Activated naive CD8-positive, alpha-beta T cell treated with anti-CD3 and anti-CD28 coated beads, Interleukin-2, amount 10 ng/mL, durations not matched to agents 7 days and 5 days (primary cell): Measurements from ENCODE around the gene RFLNA. TPM values are rescaled to one million over a fixed set of nuclear protein-coding genes. Genes with fewer than 3 reads are reported as not detected.

ENCODE experiments used
- ATAC-seq: fragments of 150-1000 bp; cut with Tn5 transposase; one replicate; pipeline ENCODE4 v1.10.0; 2021; ENCODE audit warnings: low read depth, moderate library complexity
- POLR2A ChIA-PET: fragments of 350-600 bp; sonication (Branson Sonifier 250); formaldehyde crosslinking; loops from one replicate; lab custom pipeline; 2021; ENCODE audit warnings: antibody characterized with exemption; lab: Charles Lee
- DNase-seq: peaks from one replicate; pipeline ENCODE4 v3.0.0; 2021
- H3K27ac Mint-ChIP-seq: one replicate; pipeline ENCODE4 v1.8.0; 2022; ENCODE audit warnings: mild to moderate bottlenecking, mixed read lengths
- H3K27me3 Mint-ChIP-seq: one replicate; pipeline ENCODE4 v1.8.0; 2022; ENCODE audit warnings: mild to moderate bottlenecking, moderate library complexity, mixed read lengths
- H3K36me3 Mint-ChIP-seq: one replicate; pipeline ENCODE4 v1.8.0; 2021; ENCODE audit warnings: mild to moderate bottlenecking, mixed read lengths
- H3K4me1 Mint-ChIP-seq: one replicate; pipeline ENCODE4 v1.8.0; 2021; ENCODE audit warnings: mixed read lengths
- H3K4me3 Mint-ChIP-seq: one replicate; pipeline ENCODE4 v1.8.0; 2022; ENCODE audit warnings: mild to moderate bottlenecking, moderate library complexity, mixed read lengths
- H3K9me3 Mint-ChIP-seq: one replicate; pipeline ENCODE4 v1.8.0; 2021; ENCODE audit warnings: mixed read lengths
- total RNA-seq, 2 experiments: library from RNA; stranded (reverse); gene quantifications; one replicate each; pipeline ENCODE4 v1.2.3, GENCODE V29; 2021

The RFLNA gene, protein sequence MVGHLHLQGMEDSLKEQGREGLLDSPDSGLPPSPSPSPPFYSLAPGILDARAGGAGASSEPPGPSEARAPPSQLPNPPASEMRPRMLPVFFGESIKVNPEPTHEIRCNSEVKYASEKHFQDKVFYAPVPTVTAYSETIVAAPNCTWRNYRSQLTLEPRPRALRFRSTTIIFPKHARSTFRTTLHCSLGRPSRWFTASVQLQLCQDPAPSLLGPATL
- not detected for total RNA-seq

DNA sequence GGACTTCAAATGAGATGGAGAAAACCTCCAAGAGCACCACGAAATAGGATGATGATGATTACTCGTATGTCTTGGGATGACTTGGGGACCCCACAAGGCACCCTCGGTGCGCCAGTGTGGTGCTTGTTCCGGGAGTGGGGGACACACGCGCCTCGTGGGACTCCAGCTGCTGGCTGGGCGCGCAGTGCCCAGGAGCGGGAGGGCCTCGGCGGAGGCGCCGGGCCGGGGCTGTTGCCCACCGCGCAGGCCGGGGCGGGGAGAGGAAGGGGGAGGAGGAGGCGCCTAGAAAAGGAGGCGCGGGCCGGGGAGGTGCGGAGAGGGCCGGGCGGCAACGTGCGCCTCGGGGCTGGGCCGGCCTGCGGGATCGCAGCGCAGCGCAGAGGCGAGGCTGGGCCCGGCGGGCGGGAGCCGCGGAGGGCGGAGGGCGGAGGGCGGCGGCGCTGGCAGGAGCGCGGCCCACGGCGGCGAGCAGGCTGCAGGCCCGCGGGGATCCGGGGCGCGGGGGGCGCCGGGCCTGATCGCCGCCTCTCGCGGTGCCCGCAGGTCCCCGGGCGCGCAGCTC is at the start of gene RFLNA:
Gene RFLNA, plus strand, starts transcription at position 314 of the 562 bp plus-strand sequence. CDS start 337 bp downstream, outside the sequence.
- Mint-ChIP-seq H3K27ac (no peak within 1 kb of the TSS), H3K9me3 (no peaks in the 10 kb centered on the region), H3K27me3 (peaks cover 34% of the 10 kb centered on the region), H3K4me1 (no peaks in the 10 kb centered on the region), H3K4me3 (peak within 1 kb of the TSS; percentile 35), H3K36me3 (no peaks in the 10 kb centered on the region)
- DNase-seq = no peak
- ATAC-seq = peak; percentile 43
- POLR2A ChIA-PET = no interaction called here

DNA sequence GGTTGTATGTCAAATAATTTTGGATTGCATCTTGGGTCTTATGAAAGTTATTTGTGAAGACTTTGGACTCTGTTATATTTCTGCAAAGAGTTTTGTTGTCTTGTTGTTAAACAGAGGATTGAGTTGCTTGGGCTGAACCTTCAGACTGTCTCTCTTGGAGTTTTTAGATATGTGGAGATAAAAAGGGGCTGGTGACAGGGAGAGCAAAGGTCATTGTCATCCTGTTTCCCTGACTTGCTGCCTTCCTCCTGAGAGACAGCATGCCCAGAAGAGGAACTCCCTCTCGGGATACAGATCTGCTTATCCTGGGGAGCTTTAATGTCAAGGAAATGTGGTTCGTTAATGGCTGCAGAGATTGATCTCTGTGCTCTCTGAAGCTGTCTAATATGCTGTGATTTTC is 47.6 kb upstream of the RFLNA start:
- H3K36me3 Mint-ChIP-seq = no peaks in the 10 kb centered on the region
- H3K27ac Mint-ChIP-seq = no peak overlapping the region
- no peak for DNase-seq
- no peaks in the 10 kb centered on the region for H3K4me1 Mint-ChIP-seq
- ATAC-seq = no peak
- H3K4me3 Mint-ChIP-seq = no peak overlapping the region
- H3K9me3 Mint-ChIP-seq = peaks cover 1% of the 10 kb centered on the region
- POLR2A ChIA-PET = no interaction called here
- no peaks in the 10 kb centered on the region for H3K27me3 Mint-ChIP-seq

DNA sequence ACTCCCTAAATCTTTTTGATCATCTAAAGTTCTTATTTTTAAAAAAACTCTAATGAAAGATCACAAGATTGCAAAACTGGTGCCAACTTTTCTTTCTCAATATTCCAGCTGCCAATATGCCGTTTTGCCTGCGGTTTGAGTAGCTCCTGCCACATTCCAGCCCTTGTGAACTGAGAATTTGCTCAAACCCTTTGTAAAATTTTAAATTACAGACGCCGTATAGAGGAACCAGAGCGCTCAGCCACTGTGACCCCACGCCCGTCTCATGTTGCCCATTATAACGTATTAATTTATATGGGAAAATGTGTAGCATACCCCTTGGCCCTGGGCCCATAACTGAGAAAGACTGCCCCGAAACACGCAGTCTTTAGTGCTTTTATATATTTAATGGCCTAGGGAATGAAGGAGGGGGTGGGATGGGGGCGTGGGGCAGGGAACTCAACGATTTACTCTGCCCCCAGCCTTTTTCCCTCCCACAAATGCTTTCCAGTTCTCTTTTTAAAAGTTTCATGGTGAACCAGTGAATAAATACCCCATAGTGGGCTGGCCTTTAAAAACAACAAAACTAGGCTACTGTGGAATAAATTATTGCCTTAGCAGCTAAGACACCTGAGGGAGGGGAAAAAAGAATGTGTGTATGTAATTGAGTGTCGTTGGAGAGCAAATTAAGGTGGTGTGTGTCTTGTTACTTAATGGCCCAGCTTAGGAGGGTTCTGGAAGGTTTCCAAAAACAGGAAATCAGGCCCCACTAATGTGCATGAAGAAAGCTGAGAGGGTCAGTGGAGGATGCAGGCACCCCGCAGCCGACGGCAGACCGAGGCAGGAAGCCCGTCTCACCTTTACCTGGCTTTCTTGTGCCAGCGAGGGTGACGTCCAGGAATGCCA is 45.7 kb upstream of the RFLNA start:
- POLR2A ChIA-PET = no interaction called here
- DNase-seq = no peak
- H3K4me1 Mint-ChIP-seq = no peaks in the 10 kb centered on the region

DNA sequence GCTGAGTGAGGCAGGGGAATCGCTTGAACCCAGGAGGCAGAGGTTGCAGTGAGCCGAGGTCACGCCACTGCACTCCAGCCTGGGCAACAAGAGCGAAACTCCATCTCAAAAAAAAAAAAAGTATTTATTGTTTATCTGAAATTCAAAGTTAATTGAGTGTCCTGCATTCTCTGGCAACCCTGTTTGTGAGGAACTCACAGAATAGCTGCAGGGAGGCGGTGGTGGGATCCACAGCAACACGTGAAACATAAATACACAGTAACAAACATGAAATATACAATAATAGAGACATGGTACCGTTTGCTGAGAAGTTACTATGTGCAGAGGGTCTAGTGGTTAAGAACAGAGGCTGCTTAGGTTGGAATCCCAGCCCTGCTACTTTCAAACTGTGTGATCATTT is 43.7 kb upstream of the RFLNA start:
- Mint-ChIP-seq H3K27me3 (peaks cover 3% of the 10 kb centered on the region), H3K36me3 (no peaks in the 10 kb centered on the region), H3K4me1 (no peaks in the 10 kb centered on the region), H3K27ac (no peak overlapping the region), H3K9me3 (peaks cover 1% of the 10 kb centered on the region), H3K4me3 (no peak overlapping the region)
- no peak for DNase-seq
- no peak for ATAC-seq
- POLR2A ChIA-PET = no interaction called here

More for the DNA sequence above, 45.7 kb upstream of the RFLNA start:
- no peak for ATAC-seq
- H3K4me3 Mint-ChIP-seq = no peak overlapping the region
- H3K27ac Mint-ChIP-seq = no peak overlapping the region
- no peaks in the 10 kb centered on the region for H3K27me3 Mint-ChIP-seq
- H3K36me3 Mint-ChIP-seq = no peaks in the 10 kb centered on the region
- peaks cover 1% of the 10 kb centered on the region for H3K9me3 Mint-ChIP-seq

DNA sequence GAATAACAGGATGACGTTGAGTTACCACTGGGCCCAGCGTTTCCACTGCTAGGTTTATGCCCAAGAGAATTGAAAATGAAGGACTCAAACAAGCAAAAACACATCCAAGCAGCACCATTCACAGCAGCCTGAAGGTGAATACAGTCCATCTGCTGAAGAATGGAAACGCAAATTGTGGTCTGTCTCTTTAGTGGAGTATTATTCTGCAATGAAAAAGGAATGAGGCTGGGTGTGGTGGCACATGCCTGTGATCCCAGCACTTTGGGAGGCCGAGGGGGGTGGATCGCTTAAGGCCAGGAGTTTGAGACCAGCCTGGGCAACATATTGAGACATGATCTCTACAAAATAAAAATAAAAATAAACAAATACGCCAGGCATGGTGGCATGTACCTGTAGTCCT is 41.9 kb upstream of the RFLNA start:
- H3K9me3 Mint-ChIP-seq = no peaks in the 10 kb centered on the region
- no peak for ATAC-seq
- no peaks in the 10 kb centered on the region for H3K36me3 Mint-ChIP-seq
- POLR2A ChIA-PET = no interaction called here
- H3K27ac Mint-ChIP-seq = no peak overlapping the region
- DNase-seq = no peak
- no peak overlapping the region for H3K4me3 Mint-ChIP-seq
- no peaks in the 10 kb centered on the region for H3K4me1 Mint-ChIP-seq
- H3K27me3 Mint-ChIP-seq = peaks cover 16% of the 10 kb centered on the region

DNA sequence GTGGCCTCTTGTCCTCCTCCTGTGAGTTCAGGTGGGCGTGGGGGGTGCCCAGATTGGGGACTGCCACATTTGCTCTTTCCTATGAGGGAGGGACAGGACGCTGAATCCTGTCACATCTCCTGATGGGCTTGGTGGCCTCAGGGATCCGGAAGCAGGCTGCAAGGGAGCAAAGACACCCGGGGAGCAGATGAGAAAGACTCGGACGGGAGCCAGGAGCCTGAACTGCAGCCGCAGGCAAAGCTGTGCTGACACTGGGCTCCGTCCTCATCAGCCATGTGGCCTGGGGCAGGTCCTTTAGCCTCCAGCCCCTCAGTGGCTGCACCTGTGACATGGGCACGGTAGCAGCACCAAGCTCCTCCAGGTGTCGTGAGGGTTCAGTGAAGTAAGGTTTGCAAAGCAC is 40.8 kb upstream of the RFLNA start:
- H3K27me3 Mint-ChIP-seq = peaks cover 28% of the 10 kb centered on the region
- no peak for DNase-seq
- no peak for ATAC-seq
- no peak overlapping the region for H3K4me3 Mint-ChIP-seq
- H3K36me3 Mint-ChIP-seq = no peaks in the 10 kb centered on the region
- no peak overlapping the region for H3K27ac Mint-ChIP-seq
- no peaks in the 10 kb centered on the region for H3K9me3 Mint-ChIP-seq
- H3K4me1 Mint-ChIP-seq = peaks cover 2% of the 10 kb centered on the region
- POLR2A ChIA-PET = no interaction called here

DNA sequence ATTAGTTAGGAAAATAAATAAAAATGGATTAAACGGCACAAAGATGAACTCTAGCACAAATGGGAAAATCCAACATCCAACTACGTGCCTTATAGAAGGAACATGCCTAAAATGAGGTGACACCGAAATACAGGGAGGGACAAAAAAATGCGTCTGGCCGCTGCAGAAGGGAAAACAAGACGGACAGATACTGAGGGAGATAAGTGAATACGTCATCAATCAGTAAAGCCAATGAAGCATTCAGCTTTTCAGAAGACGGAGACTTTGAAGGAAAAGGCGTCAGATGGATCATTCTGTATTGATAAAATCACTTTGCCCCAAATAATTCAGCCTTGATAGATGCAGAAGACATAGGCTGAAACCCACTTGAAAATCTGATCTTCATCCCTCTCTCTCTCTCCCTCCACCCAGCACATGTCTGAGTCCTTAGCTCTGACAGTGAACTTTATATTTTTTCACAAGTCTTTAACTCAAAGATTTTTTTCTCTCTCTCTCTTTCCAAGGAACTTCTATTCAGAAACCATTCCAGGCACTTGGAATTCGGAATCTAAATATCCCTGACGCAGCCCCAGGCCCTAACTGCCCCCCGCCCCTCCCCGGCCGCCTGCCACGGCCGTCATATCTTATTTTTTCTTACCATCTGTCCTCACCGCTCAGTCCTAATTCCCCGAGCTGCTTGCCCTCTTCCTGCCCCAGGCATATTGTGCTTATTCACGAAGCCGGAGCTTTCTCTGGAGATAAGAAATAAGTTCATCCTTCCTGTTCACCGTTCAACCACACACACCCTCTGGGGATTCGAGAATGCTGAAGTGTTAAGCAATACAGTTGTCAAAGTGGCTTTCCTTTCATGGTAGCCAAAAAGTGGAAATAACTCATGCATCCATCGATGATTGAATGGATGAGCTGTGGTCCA is 35.5 kb upstream of the RFLNA start:
- POLR2A ChIA-PET = no interaction called here
- H3K27ac Mint-ChIP-seq = no peak overlapping the region
- ATAC-seq (no peak), DNase-seq (no peak)
- H3K36me3 Mint-ChIP-seq = no peaks in the 10 kb centered on the region
- H3K4me1 Mint-ChIP-seq = peaks cover 5% of the 10 kb centered on the region
- peaks cover 54% of the 10 kb centered on the region for H3K27me3 Mint-ChIP-seq
- H3K4me3 Mint-ChIP-seq = no peak overlapping the region
- no peaks in the 10 kb centered on the region for H3K9me3 Mint-ChIP-seq

DNA sequence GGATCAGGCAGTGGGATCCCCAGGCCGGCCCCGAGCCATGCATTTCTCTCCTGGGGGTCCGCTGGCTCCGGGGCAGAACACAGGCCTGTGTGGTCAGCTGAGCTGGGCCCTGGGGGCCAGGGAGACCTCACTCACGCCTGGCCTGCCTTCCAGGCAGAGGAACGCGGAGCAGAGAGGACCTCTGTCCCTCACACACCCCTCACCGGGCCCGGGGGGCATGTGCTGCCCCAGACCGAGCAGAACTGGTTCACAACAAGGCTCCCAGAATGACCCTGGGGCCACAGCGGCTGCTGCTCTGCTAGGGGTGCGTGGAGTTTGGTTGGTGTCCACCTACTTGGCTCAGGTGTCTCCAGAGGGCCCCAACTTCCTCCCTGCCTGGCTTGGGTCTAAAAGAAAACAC is 33.0 kb upstream of the RFLNA start:
- POLR2A ChIA-PET = no interaction called here
- Mint-ChIP-seq H3K4me1 (peaks cover 5% of the 10 kb centered on the region), H3K36me3 (no peaks in the 10 kb centered on the region), H3K9me3 (no peaks in the 10 kb centered on the region), H3K4me3 (no peak overlapping the region), H3K27ac (no peak overlapping the region), H3K27me3 (peaks cover 48% of the 10 kb centered on the region)
- ATAC-seq = no peak
- DNase-seq = no peak

DNA sequence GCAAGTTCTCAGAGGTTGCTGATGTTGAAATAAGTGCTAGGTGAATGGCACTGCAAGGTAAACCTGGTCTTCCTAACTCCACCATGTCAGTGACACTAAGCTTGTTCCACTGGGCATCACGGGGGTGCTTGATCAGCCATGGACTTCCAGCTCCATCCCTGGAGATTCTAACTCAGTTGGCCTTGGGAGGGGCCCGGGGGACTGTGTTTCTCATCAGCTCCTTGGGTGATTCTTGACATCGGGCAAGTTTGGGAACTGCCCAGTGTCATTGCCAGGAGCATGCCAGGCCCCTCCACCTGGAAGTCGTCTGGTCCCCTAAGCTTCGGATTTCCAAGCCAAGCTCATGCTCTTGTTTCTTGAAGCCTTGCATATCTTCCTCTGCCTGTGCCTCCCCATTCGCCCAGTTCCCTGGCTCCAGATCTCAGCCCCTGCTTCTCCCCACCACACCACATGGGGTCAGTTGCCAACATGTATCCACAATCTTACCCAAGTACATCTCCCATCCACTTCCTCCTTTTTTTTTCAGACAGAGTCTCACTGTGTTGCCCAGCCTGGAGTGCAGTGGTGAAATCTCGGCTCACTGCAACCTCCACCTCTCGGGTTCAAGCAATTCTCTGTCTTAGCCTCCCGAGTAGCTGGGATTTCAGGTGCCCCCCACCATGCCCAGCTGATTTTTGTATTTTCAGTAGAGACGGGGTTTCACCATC is 30.7 kb upstream of the RFLNA start:
- Mint-ChIP-seq H3K27me3 (peaks cover 30% of the 10 kb centered on the region), H3K4me3 (no peak overlapping the region), H3K27ac (no peak overlapping the region), H3K9me3 (no peaks in the 10 kb centered on the region), H3K36me3 (no peaks in the 10 kb centered on the region), H3K4me1 (peaks cover 2% of the 10 kb centered on the region)
- POLR2A ChIA-PET = no interaction called here
- no peak for DNase-seq
- no peak for ATAC-seq

DNA sequence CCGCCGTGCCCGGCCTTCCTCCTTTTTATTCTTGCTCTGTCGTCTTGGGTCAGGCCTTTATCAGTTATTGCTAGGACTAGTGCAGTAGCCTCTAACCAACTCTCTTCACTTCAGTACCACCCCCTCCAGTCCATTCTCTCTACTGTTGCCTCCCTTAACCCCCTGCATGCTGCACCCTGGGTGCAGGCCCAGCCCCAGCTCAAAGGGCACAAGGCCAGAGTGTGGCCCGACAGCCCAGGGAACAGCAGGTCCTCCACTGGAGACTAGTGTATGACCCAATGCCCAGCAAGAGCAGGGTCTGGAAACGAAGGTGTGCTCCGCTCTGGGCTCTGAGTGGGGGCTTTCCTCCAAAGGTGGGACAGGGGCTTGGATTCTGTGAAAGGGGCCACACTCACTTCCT is 30.0 kb upstream of the RFLNA start:
- POLR2A ChIA-PET = no interaction called here
- no peaks in the 10 kb centered on the region for H3K9me3 Mint-ChIP-seq
- H3K27ac Mint-ChIP-seq = no peak overlapping the region
- H3K27me3 Mint-ChIP-seq = peaks cover 24% of the 10 kb centered on the region
- no peak for DNase-seq
- H3K36me3 Mint-ChIP-seq = no peaks in the 10 kb centered on the region
- no peaks in the 10 kb centered on the region for H3K4me1 Mint-ChIP-seq
- no peak for ATAC-seq
- H3K4me3 Mint-ChIP-seq = no peak overlapping the region

DNA sequence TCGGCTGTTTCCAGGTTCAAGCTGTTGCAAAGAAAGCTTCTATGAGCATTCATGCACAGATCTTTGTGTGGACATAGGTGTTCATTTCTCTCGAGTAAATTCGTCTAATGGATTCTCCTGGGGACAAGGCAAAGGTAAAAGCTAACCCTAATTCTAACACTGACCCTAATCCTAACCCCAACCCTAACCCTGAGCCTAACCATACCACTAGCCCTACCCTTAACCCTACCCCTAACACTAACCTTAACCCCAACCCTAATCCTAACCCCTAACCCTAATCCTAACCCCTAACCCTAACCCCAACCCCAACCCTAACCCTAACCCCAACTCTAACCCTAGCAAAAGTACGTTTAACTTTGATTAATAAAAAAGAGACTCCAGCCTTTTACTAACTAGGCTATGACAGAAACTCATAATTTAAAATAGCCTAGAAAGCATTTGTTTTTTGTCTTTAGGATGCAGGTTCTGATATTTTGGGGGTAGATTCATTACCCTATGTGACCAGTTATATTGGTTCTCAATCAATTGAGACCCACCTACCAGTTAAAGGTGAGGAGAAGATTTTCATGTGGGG is 27.6 kb upstream of the RFLNA start:
- H3K4me3 Mint-ChIP-seq = no peak overlapping the region

DNA sequence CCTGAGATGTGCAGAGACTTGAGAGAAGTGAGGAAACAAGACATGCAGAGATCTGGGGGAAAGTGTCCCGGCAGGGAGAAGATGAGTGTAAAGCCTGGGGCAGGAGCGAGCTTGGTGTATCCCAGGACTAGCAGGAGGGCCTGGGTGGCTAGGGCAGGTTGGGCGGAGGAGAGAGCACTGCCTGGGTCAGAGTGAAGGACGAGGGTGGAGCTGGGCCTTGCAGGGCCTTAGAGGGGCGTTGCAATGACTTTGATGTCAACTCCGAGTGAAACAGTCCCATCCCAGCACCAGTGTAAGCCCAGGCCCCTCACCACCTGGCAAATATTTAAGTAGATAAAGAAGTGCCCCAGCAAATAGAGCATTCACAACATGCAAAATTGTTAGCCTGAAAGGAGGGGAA is 24.2 kb upstream of the RFLNA start:
- H3K27me3 Mint-ChIP-seq = peaks cover 7% of the 10 kb centered on the region
- POLR2A ChIA-PET = no interaction called here
- DNase-seq (no peak), ATAC-seq (no peak)
- no peak overlapping the region for H3K4me3 Mint-ChIP-seq
- H3K36me3 Mint-ChIP-seq = no peaks in the 10 kb centered on the region
- no peak overlapping the region for H3K27ac Mint-ChIP-seq
- no peaks in the 10 kb centered on the region for H3K9me3 Mint-ChIP-seq
- H3K4me1 Mint-ChIP-seq = no peaks in the 10 kb centered on the region

More for the DNA sequence above, 27.6 kb upstream of the RFLNA start:
- ATAC-seq (no peak), DNase-seq (no peak)
- Mint-ChIP-seq H3K9me3 (no peaks in the 10 kb centered on the region), H3K4me1 (no peaks in the 10 kb centered on the region), H3K36me3 (no peaks in the 10 kb centered on the region), H3K27ac (no peak overlapping the region), H3K27me3 (peaks cover 11% of the 10 kb centered on the region)
- POLR2A ChIA-PET = no interaction called here
